HepG2 (cell line): ENCODE measurements around the gene HSP90AB1. TPM values are rescaled to one million over a fixed set of nuclear protein-coding genes. Genes with fewer than 3 reads are reported as not detected.
A peak's percentile ranks its signal among the peaks of the same experiment; 100 is the strongest.

Source experiments
- ATAC-seq: fragments of 200-7000 bp; cut with Tn5 transposase; 3 replicates; pipeline ENCODE4 v1.9.1; 2020; ENCODE audit warnings: mild to moderate bottlenecking, moderate library complexity
- BruUV-seq: library from RNA; stranded (reverse); fragments of 400-500 nt; replicated peaks from 2 replicates; lab custom pipeline; 2021; lab: Mats Ljungman, UMichigan
- CTCF ChIA-PET: fragments of 300-600 bp; formaldehyde crosslinking; extraction: SDS; loops from one replicate; lab custom pipeline; 2021; ENCODE audit warnings: low total read pairs, inconsistent platforms, low intra/inter-chr PET ratio; lab: Yijun Ruan, JAX
- POLR2A ChIA-PET: fragments of 350-600 bp; sonication (Branson Sonifier 250); formaldehyde crosslinking; loops from one replicate; lab custom pipeline; 2020; ENCODE audit warnings: antibody characterized with exemption, inconsistent platforms; lab: Yijun Ruan, JAX
- DNase-seq: peaks from one replicate; pipeline ENCODE4 v3.0.0-alpha.2; 2015; ENCODE audit warnings: low spot score
- FAIRE-seq: peaks from 3 replicates; lab custom pipeline; 2011; peaks lifted over from hg19 to GRCh38; lab: Jason Lieb, UNC
- H2AFZ ChIP-seq: one replicate; pipeline ENCODE4 v1.6.1; 2011; ENCODE audit warnings: low read length, inconsistent platforms
- H3K27ac ChIP-seq: fragments of 300-600 bp; 3 replicates; pipeline ENCODE4 v1.8.0; 2011; ENCODE audit warnings: mixed run types, mild to moderate bottlenecking, mixed read lengths, low read length, inconsistent platforms; ENCODE audit not compliant: insufficient read depth; ENCODE audit errors: extremely low read length
- H3K27me3 ChIP-seq, 2 experiments: fragments of 200-600 bp in 1 of 2; 2 replicates in 1 of 2; 3 replicates in 1 of 2; pipeline versions ENCODE4 v1.6.0 to v1.8.0; 2011; ENCODE audit warnings: low read length in 2 of 2, mild to moderate bottlenecking in 2 of 2, moderate library complexity in 2 of 2, inconsistent platforms in 1 of 2; ENCODE audit not compliant: insufficient read depth in 2 of 2, control insufficient read depth in 1 of 2
- H3K36me3 ChIP-seq, 2 experiments: fragments of 200-600 bp in 1 of 2; replicated peaks in 1 of 2; 2 replicates in 1 of 2; 3 replicates in 1 of 2; pipeline versions ENCODE4 v1.5.1 to v1.8.0; 2011; ENCODE audit warnings: low read length in 2 of 2, inconsistent platforms in 1 of 2; ENCODE audit not compliant: insufficient read depth in 2 of 2, control insufficient read depth in 1 of 2
- H3K4me1 ChIP-seq: 2 replicates; pipeline ENCODE4 v1.5.1; 2012; ENCODE audit warnings: low read length, inconsistent platforms; ENCODE audit not compliant: insufficient read depth
- H3K4me2 ChIP-seq: 2 replicates; pipeline ENCODE4 v1.6.0; 2011; ENCODE audit warnings: low read depth, low read length, inconsistent platforms
- H3K4me3 ChIP-seq, 3 experiments: fragments of 200-600 bp in 1 of 3; sonication (generic), shearing (Covaris generic) in 1 of 3; replicated peaks in 1 of 3; 2 replicates each; pipeline ENCODE4 v1.5.1; 2011 to 2016; ENCODE audit warnings: low read length in 3 of 3, inconsistent platforms in 2 of 3, low read depth in 2 of 3, mild to moderate bottlenecking in 2 of 3, control low read depth in 1 of 3, mixed read lengths in 1 of 3; ENCODE audit not compliant: insufficient read depth in 1 of 3
- H3K79me2 ChIP-seq: one replicate; pipeline ENCODE4 v1.6.1; 2011; ENCODE audit warnings: low read length, inconsistent platforms; ENCODE audit not compliant: insufficient read depth
- H3K9ac ChIP-seq: 2 replicates; pipeline ENCODE4 v1.6.0; 2011; ENCODE audit warnings: mild to moderate bottlenecking, low read depth, low read length, inconsistent platforms; ENCODE audit not compliant: insufficient read depth
- H3K9me3 ChIP-seq: 2 replicates; pipeline ENCODE4 v1.5.1; 2012; ENCODE audit warnings: mild to moderate bottlenecking, low read length
- H4K20me1 ChIP-seq: 2 replicates; pipeline ENCODE4 v1.6.0; 2011; ENCODE audit warnings: inconsistent platforms, mild to moderate bottlenecking, low read length, moderate library complexity; ENCODE audit not compliant: insufficient read depth
- FOXA3 ChIP-seq: IDR thresholded peaks from 2 replicates; pipeline ENCODE4 v1.6.1; 2016; ENCODE audit warnings: missing genetic modification reagents, missing compliant biosample characterization
- FOXP1 ChIP-seq, 2 experiments: fragments of 450-650 bp in 1 of 2; IDR thresholded peaks; 2 replicates each; pipeline ENCODE4 v1.6.1; 2017 to 2018; ENCODE audit warnings: antibody characterized with exemption in 1 of 2
- NFE2L2 ChIP-seq: fragments of 150-350 bp; IDR thresholded peaks from 2 replicates; pipeline ENCODE4 v1.6.1; 2014; ENCODE audit warnings: low read length
- SP5 ChIP-seq: IDR thresholded peaks from 2 replicates; pipeline ENCODE4 v1.6.1; 2016; ENCODE audit warnings: low read depth, borderline replicate concordance
- WGBS: methylation state at CpG from one replicate; pipeline ENCODE4 v1.1.6; 2017; ENCODE audit warnings: low lambda C conversion rate; 5-methylcytosine and 5-hydroxymethylcytosine counted together
- in situ Hi-C: cut with HindIII; loops from 2 replicates; pipeline ENCODE4 v1.10.0; 2017; ENCODE audit warnings: low pct_unique_long_range_greater_than_20kb; ENCODE audit not compliant: extremely low pct_ligation_motif_present
- intact Hi-C: fragments of 100-400 bp; cut with micrococcal nuclease; formaldehyde crosslinking; loops from one replicate; pipeline ENCODE4 v1.10.0; 2022; ENCODE audit not compliant: unreplicated experiment
- polyA plus RNA-seq, 8 experiments: library from polyadenylated mRNA; depleted of rRNA in 3 of 8; stranded (reverse) in 7 of 8; unstranded in 1 of 8; fragments of >200 nt; fragmentation: Illumina TruSeq in 4 of 8; extraction: Trizol in 4 of 8; gene quantifications; 2 replicates each; pipeline versions ENCODE4 v1.2.1 to v1.2.3, GENCODE V29; 2011 to 2016; ENCODE audit warnings: low read depth in 4 of 8, missing spikeins in 1 of 8, mixed read lengths in 1 of 8; ENCODE audit not compliant: insufficient read depth in 1 of 8
- total RNA-seq, 5 experiments: library from RNA; depleted of rRNA; stranded (reverse); fragments of >200 nt; fragmentation: Illumina TruSeq; extraction: Trizol; gene quantifications; 2 replicates each; pipeline ENCODE4 v1.2.3, GENCODE V29; 2016; ENCODE audit warnings: low read depth in 1 of 5

Gene HSP90AB1
- total and polyA plus RNA-seq, 2 of the 13 experiments (the other 11 are each of a cell fraction or from before 2014, with no cell fraction given): 1,325 to 1,472 TPM

- no peak overlapping the region for H3K4me3 ChIP-seq
- TF ChIP-seq SP5 (CRISPR knock-in tag) (peak; percentile 21; the same call in 1 of the 2 replicates), FOXP1 (IDR thresholded peaks at IDR 0.05) (no peak), FOXP1 (CRISPR knock-in tag; IDR thresholded peaks at IDR 0.05) (no peak)
- no peaks in the 10 kb centered on the region for H3K79me2 ChIP-seq
- FAIRE-seq: no peak
- H2AFZ ChIP-seq: no peak overlapping the region
- ChIA-PET CTCF (no interaction called here), POLR2A (interaction anchor here (1.5 to 1.6 kb wide), 2 partner anchors 9 to 22 kb away, joined by 3 to 6 read pairs; partner anchors contain the start of gene SLC29A1)
- H3K27ac ChIP-seq: no peak overlapping the region
- no TSS peak for BruUV-seq
- H3K9ac ChIP-seq: no peak overlapping the region
- 63% methylated on average over 3 of the region's 3 CpGs for WGBS
- ATAC-seq: peak; percentile 53
- intact Hi-C loops: no loop called here
- no peaks in the 10 kb centered on the region; a peak in 2 of 5 replicates for H3K27me3 ChIP-seq
- no peak overlapping the region for H3K4me2 ChIP-seq
- peaks cover 63% of the 10 kb centered on the region for H3K4me1 ChIP-seq
- H3K36me3 ChIP-seq: no peaks in the 10 kb centered on the region
- in situ Hi-C loops: no loop called here
- DNase-seq: no peak
- H4K20me1 ChIP-seq: no peaks in the 10 kb centered on the region
- H3K9me3 ChIP-seq: no peaks in the 10 kb centered on the region
These were observed 45.7 kb upstream of the HSP90AB1 start for GRCh38 chr6:44201200-44201599.

GRCh38 chr6:44201638-44202303 is 45.1 kb upstream of the HSP90AB1 start:
- Histone ChIP-seq H3K4me3 (no peak overlapping the region), H2AFZ (no peak overlapping the region), H3K79me2 (no peaks in the 10 kb centered on the region), H3K9me3 (no peaks in the 10 kb centered on the region), H3K27me3 (no peaks in the 10 kb centered on the region; a peak in 2 of 5 replicates), H3K36me3 (no peaks in the 10 kb centered on the region), H3K4me1 (peaks cover 63% of the 10 kb centered on the region), H3K4me2 (no peak overlapping the region), H4K20me1 (no peaks in the 10 kb centered on the region), H3K9ac (no peak overlapping the region), H3K27ac (no peak overlapping the region)
- TF ChIP-seq NFE2L2: peak; percentile 52; the same call in 1 of the 2 replicates
- TF ChIP-seq FOXA3: no peak
- intact Hi-C loops: no loop called here
- CTCF ChIA-PET: no interaction called here
- BruUV-seq: no TSS peak
- POLR2A ChIA-PET: interaction anchor here (1.5 to 2.3 kb wide), 4 partner anchors 7 to 22 kb away, joined by 3 to 15 read pairs (median 6); partner anchors contain the start of gene SLC29A1
- 64% methylated on average over 11 of the region's 11 CpGs for WGBS
- in situ Hi-C loops: no loop called here
- ATAC-seq (peak; percentile 11), DNase-seq (no peak), FAIRE-seq (no peak)
